CD4-positive, alpha-beta T cell treated with Interleukin-21 for 1 hour (primary cell): ENCODE data around the gene BNIP3.
"Not testable (repeated sequence)": the region's sequence is repeated elsewhere in the genome, so short reads cannot be mapped to it uniquely, and the experiment has no call there.

ENCODE experiments used
- DNase-seq: peaks from one replicate; pipeline ENCODE4 v3.0.0-alpha.2; 2020

BNIP3 gene

DNA sequence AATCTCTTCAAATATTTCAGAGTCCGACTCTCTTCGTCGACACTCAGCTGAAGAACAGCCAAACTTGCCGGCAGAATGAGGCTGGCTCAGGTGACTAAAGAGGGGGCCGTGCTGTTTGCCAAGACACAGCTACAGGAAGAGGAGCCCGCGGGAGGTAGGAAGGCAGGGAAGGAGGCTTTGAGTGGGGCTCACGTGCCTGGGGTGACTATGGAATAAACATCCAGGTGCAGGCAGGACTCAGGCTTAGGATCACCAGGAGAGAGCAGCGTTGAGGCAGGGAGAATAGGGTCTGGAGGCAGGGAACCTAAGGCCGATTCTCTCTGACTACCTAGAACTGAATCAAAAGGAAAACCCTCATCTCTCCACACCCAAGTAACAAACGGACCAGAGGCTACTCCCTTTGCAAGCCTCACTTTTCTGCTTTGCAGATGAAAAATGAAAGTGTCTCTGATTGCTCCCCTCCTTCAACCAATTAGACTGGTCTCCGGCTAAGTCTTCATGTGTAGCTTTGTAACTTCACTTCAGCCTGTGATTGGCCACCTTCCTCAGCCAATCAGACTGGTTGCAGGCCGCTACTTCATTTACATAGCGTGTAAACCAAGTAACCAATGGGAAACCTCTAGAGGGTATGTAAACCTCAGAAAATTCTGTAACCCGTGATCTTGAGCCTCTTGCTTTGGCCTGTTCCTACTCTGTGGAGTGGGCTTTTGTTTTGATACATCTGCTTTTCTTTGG lies 19.7 kb upstream of the BNIP3 start:
- peak; percentile 42 for DNase-seq

DNA sequence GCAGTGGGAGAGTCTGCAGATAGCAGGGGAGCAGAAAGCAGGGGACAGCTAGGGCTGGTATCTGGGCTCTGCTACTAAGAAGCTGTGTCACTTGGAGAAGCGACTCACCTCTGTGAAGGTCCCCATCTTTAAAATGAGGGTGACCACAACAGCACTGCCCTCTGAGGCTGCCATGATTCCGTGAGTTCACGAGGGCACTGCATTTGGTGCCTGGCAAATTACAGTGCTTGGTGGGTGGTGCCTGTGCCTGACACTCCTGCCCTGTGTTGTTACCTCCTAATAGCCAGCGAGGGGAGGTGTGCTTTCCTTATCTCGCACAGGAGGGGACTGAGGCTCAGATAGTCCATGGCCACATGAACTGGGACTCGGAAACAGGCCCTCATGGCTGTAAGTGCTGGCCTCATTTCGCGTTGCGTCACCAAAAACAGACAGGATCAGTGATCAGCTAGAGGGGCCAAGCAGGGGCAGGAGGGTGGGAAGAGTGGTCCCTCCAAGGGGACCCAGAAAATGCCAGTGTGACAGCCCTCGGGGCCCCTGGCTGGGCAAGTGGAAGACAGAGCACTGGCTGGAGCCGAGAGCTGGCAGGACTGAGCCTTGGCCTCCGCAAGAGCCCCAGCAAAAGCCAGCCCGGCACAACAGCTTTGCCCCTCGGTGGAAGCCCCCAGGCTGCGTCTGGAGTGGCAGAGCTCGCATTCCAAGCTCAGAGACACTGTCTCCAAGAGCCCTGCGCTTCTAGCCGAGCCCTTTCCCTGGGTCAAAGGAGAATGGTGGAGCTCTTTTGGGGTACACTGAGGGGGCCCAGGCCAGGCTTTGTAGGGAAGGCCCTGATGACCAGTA lies 17.3 kb upstream of the BNIP3 start:
- no peak for DNase-seq

DNA sequence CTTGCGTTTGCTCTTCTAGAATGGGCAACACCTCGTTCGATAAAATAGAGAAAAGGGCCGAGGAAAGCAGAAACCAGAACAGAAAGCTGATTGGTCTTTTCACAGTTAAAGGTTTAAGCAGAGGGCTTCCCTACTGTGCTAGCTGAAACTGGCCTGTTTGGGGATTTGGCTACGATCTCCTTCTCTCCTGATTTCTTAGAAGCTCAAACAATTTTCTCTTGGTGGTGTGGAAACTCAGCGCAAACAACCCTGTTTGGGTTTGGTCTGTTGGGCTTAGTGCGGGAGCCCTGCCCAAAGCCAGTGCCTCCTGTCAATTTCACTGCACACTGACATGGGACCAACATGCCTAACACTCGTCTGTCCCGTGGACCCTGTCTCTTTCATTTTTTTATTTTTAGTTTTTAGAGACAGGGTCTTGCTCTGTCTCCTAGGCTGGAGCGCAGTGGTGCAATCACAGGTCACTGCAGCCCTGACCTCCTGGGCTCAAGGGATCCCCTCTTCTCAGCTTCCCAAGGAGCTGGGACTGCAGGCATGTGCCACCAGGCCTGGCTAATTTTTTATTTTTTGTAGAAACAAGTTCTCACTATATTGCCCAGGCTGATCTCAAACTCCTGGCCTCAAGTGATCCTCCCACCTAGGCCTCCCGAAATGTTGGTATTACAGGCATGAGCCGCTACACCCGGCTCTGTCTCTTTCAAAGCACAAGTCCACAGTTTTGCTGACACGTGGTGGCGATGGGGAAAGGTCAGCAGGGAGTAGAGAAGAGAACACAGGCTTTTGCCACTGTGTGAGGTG lies 16.5 kb upstream of the BNIP3 start:
- DNase-seq: no peak

DNA sequence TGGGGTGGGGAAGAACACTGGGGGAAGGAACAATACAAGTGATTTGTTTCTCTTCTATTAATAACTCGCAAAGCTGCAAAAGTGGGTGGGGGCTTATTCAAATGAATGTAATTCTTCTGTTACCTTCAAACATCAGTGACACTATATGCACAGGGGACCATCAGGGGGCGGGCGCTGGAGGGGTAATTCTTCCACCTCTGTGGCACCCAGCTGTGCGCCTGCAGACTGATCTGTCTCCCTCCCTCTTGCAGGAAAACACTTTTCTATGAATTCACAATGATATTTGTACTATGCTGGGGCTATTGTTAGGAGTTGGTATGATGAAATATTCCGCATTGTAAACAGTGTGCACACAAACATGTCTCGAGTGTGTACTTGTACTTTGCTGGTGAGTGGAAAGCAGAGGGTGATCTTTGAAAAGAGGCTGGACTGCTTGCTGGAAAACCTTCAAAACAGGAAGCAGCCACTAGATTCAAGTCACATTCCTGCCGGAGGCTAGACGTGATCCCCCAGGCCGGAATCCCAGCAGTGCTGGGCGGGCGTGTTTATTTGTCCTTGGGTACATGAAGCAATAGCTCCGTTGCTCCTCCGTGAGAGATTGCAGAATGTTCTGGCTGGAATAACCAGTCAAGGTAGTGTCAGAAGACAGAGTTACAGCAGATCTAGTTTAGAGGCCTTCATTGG lies 15.8 kb upstream of the BNIP3 start:
- no peak for DNase-seq

DNA sequence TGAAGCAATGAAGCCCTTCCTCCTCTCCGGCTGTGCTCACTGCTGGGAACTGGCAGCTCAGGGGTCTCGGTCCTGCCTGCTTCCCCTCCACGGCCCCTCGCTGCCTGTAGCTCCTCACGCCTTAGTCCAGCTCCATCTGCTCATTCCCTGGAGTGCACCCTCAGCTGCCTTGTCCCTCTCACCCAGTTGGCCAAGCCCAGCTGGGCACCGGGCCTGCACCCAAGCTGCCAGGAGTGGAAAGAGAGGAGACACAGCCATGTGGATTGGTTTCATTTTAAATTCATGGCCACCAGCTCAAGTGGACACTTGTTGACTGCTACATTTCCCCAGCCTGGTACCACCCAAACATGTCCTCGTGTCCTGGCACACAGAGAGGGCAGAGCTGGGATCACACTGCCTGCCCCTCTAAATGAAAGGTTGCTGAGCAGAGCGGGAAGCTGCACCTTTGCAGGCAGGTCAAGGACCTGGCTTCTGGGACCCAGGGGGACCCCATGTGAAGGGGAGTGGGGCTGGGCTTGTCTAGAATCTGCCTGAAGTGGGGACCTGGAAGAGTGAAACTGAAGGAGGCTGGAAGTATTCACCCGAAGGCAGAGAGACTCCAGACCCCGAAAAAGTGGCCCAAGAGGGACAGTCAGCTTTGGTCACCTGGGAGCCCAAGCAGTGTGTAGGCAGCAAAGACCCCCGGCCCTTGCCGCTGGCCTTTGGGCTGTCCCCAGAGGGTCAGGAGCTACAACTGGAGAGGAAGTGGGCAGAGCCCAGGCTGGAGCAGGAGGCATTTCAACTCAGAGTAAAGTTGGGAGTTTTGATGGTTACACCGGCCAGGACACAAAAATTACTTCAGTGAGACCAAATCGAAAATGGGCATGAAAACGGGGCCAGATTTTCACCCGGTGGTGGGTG lies 15.0 kb upstream of the BNIP3 start:
- no peak for DNase-seq

DNA sequence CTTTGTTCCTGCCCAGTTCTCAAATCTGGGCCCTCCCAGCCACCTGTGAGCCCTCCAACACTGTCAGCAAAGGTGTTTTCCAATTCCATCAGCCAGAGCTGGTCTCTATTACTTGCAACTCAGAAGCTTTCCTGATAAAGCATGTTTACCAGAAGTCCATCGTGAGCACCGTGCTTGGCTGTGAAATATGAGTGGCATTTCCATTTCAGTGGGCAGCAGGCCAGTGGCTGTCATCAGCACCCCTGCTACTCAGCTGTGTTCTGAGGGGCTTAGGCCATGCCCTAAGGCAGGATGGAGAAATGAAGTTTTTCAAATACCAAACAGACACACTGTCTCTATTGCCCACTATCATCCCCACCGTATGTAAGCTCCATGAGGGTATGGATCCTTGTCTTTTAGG lies 12.7 kb upstream of the BNIP3 start:
- no peak for DNase-seq

DNA sequence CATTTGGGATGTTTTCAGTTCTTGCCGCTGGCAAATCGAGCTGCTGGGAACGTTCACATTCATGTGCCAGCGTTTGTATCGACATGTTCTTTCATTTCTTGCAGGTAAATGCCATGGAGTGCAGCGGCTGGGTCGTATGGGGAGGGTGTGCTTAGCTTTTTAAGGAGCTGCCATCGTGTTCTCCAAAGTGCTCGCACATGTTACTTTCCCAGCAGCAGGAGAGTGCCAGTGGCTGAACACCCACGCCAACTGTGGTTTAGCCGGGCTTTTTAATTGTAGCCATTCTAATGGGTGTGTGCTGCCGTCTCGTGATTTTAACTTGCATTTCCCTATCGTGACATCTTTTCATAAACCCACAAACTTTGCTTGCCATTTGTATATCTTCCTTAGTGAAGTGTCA lies 11.6 kb upstream of the BNIP3 start:
- no peak for DNase-seq

DNA sequence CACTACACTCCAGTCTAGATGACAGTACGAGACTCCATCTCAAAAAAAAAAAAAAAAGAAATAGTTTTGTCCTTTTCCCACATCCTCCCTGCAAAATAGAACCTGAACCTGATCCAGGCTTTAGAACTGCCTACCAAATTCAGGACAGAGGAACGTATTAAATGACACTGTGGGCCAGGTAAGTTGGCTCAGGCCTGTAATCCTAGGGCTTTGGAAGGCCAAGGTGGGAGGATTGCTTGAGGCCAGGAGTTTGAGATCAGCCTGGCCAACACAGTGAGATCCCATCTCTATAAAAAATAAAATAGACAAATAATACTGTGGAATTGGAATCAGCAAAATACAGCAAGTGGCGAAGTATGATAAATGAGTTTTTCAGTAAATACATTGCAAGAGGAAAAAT lies 10.0 kb upstream of the BNIP3 start:
- DNase-seq: no peak

DNA sequence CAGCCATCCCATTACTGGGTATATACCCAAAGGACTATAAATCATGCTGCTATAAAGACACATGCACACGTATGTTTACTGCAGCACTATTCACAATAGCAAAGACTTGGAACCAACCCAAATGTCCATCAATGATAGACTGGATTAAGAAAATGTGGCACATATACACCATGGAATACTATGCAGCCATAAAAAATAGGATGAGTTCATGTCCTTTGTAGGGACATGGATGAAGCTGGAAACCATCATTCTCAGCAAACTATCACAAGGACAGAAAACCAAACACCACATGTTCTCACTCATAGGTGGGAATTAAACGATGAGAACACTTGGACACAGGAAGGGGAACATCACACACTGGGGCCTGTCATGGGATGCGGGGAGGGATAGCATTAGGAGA lies 6.1 kb upstream of the BNIP3 start:
- DNase-seq: not testable (repeated sequence)

DNA sequence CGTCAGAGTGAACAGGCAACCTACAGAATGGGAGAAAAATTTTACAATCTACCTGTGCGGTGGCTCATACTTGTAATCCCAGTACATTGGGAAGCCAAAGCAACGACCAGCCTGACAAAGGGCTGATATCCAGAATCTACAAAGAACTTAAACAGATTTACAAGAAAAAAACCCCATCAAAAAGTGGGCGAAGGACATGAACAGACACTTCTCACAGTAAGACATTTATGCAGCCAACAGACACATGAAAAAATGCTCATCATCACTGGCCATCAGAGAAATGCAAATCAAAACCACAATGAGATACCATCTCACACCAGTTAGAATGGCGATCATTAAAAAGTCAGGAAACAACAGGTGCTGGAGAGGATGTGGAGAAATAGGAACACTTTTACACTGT lies 5.6 kb upstream of the BNIP3 start:
- DNase-seq: not testable (repeated sequence)

DNA sequence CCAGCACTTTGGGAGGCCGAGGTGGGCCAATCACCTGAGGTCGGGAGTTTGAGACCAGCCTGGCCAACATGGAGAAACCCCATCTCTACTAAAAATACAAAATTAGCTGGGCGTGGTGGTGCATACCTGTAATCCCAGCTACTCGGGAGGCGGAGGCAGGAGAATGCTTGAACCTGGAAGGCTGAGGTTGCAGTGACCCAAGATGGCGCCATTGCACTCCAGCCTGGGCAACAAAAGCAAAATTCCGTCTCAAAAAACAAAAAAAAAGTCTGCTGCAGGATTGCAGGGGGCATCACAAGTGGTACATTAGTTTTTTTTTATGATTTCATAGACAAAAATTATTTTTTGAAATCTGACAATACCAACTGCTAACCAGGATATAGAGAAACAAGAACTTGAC lies 5.1 kb upstream of the BNIP3 start:
- DNase-seq: not testable (repeated sequence)

DNA sequence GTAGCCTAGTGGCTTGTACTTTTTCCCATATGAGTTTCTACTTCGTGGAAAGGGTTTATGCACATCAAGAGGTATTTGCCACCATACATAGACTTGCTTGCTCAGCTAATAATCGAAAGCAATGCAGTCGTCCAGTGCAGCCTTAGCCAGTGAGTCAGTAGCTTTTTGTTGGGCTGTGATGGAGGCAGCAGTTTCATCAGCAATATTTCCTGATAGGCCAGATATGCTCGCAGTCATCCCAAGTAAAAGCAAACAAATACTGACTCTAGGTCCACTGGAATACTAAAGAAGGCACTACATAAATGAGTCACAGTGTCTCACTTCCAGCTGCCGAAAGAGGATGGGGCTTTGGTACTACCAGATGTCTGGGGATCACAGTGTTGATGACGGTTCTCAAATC lies 2.1 kb upstream of the BNIP3 start:
- no peak for DNase-seq

DNA sequence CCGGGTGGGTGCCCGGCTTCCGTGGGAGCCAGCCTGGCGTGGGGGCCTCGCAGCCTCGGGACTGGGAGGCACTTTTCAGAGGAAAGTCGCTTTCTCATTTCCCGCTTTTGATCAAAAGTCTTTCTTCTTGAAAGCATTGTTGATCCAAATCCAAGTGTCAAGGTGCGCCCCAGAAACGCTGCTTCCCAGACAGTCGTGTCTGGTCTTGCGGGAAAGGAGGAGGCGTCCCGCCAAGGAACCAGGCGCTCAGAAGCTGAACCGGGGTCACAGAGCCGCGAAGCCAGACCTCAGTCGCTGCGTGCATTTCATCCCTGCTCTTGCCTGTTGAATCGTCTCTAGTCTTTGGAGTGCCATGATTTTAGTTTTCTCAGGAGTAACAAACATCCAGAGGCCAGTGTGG lies 1.1 kb upstream of the BNIP3 start:
- DNase-seq: no peak

DNA sequence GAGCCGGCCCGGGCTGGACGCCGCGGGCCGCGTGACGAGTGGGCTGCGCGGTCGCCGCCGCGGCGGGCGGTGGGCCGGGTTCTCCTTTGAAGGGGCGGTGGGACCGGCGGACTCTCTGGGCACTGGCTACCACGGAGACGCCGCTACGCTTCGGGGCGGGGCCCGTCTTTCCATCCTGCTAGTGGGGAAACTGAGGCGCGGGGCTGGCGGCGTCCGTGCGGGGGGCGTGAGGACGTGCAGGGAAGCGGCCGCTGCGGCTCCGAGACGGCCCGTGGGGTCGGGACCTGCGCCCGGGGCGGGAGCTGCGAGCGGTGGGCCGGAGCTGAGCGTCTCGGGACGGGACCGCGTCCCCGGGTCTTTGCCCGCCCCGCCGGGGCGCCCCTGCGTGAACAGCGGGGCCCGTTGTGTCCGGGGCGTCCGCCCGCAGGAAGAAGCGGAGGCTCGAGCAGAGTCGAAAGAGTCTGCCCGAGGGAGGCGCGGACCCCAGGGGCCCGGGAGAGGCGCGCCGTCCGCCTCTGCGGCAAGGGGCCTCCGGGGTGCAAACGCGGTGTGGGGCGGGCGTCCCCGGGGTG lies 548 bp upstream of the BNIP3 start:
- DNase-seq: no peak

DNA sequence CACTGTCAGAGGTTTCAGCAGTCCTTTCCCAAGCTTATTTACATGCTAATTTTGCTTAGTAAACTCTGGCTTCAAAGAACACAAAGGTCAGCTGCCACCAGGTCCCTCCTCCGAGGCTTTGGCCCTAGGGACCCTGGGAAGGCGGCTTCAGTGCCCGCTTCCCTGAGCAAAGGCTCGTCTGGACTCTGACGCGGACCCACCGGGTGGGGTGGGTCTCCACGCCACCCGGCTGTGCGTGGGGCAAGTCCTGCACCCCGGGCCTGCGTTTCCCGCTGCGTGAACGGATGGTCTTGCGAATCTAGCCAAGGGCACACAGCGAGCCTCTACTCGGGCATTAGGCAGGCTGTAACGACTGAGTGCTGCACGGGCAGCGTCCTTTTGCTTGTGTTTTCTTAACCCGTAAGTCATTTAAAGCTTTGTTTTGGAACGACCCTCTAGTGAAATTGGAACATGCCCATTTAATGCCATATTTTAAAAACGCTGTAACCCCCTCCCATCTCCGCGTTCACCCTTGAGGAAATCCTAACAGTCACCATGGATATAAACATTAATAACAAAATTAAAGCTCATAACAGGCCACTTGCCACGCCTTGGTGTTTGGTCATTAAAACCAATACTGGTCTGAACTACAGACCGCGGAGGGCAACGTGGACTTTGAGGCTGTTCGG lies 828 bp downstream of the BNIP3 start:
- DNase-seq: no peak

DNA sequence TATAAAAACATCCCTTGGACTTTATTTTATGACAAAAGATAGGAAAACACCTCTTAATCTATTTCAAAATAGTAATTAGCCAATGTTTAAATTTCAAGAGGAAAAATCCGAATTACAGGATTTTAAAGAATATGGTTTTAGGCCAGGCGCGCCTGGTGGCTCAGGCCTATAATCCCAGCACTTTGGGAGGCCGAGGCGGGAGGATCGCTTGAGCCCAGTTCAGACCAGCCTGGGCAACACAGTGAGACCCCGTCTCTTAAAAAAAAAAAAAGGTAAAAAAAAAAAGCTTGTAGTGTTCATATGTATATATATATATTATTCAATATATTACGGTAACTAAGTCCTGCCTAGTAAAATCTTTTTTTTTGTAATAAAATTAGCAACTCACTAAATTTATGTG lies 1.4 kb downstream of the BNIP3 start:
- DNase-seq: no peak

DNA sequence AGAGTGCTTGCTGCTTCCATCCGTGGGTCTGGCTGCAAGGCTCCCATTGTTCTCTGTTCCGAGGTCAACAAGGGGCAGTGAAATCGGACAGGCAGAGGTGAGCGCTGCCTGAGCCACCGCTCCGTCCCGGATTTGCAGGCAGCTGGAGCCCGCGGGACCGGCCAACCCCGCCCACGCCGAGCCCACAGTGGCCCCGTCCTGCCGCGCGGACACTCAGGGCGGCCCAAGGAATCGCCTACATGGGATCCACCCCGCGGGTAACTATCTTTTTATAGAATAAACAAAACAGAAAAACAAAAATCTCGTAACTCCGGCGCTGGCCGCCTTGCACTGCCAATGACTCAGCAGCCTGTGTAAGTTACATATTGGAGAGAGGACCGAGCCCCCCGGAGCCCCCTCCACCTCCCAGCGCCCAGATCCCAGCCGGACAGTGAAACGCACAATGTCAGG lies 1.9 kb downstream of the BNIP3 start:
- no peak for DNase-seq

DNA sequence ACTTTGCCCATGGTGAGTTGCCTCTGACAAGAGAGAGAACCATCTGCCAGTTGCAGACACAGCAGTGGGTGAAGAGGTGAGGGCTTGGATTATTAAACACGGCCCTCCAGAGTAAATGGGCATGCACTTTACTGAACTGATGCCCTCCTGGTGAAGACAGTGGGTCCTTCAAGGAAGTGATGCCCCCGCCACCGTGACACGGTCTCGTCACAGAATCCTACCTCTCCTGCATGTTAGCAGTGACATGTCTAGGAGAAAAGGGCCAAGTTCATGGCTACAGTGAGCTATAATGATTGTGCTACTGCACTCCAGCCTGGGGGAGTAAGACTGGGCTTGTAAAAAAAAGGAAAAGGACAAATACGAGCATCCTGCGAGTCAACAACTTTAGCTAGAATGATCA lies 2.4 kb downstream of the BNIP3 start:
- no peak for DNase-seq

DNA sequence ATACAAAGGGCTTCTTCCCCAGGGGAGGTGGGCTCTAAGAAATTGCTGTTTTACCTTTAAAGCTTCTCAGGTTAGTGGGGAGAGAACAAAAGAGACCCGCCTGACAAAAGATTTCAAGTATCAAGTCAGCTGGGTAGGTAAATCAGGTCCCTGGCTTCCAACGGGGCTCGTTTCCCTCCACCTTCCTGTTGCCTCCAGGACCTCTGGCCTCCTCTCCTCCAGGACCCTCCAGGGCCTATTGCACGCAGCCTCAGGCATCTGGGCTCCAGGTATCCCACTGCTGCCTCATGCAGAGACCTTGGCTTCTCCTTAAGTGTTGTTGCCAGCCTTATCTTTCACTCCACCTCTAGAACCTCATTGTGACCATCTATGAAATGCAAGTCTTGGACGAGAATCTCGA lies 2.9 kb downstream of the BNIP3 start:
- DNase-seq: no peak

DNA sequence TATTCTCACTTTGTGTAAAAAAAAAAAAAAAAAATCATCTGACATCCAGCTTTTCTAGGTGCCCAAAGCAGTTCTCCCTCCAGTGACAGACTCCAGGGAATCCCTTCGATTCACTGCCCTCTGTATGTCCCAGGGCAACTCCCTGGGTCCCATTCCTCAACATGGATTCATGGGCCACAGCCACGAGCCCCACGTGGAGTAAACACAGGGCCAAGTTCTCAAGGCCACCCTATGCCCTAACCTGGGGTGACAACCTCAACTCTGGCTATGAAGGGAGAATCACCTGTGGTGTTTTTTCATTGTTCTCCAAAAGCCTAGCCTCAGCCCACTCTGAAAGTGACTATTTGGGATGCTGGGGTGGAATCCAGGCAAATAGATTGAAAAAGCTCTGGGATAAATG lies 3.4 kb downstream of the BNIP3 start:
- DNase-seq: no peak
